ENCODE data around the gene MVB12B.
"Not testable (repeated sequence)": the region's sequence is repeated elsewhere in the genome, so short reads cannot be mapped to it uniquely, and the experiment has no call there.

The MVB12B gene

DNA sequence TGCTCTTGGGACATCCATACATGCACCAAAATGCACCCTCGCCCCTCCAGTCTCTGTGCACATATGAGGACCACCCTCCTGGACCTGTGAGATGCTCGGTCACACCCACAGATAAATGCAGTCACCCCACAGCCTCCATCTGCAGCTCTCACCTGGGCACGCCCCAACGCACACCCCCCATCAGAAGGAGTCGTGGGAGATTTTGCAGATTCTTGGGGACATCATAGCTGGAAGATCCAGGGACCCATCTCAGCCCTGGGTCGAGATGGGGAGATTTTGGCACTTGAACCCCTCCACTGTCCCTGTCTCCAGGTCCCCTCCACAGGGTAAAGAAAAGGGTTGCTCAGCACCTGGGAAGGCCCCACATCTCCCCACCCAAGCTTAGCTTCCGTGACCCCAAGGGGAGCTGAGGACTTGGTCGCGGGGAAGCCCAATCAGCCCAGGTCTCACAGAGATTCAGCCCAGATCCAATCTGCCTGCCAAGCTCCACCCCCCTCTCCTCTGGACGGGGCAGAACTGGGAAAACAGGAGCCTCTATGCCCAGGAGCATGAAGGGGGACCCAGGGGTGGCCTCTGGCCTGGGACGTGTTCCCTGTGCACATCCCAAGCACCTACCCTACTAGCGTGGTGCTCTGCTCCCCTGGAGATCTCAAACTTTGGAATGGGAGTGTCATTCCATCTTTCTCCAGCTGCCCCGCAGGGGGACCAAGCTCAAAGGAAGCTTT, 197.9 kb downstream of the MVB12B start:
- no peak for DNase-seq

DNA sequence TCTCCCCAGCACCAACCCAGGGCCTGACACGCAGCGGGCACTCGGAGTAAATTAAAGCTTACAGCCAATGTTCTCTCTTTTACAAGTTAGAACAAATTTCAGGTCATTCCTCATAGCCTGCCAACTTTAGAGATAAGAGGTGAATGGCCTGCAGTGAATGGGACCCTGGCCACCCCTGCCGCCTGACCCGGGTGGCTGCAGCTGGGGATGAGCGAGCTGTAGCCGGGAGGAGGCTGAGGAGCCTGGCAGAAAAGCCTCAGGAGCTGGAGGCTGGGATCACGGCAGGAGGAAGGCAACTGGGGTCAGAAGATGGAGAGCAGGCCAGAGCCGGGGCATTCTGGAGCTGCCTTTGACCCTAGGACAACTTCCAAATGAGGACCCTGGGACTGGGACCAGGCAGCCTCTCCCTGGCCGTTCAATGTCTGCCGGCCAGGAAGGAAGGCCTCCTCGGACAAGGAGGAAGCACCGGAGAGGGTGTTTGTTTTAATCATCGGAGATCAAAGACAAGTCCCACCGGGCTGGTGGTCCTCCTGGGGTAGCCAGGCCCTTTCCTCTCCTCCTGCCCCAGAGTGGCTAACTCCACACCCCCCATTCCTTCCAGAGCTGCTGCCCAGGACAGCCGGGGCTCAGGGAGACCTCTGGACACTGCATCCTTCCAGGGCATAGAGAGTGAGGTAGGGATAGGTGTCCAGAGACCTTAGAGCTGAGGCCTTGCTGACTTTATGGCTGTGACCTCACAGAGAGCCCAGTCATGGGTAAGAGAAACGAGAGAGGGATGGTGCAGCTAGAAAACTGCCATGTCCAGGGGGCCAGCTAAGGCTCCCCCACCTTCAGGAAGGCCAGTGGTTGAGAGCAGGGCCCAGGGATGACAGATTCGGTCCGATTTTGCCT, 199.8 kb downstream of the MVB12B start:
- no peak for DNase-seq

DNA sequence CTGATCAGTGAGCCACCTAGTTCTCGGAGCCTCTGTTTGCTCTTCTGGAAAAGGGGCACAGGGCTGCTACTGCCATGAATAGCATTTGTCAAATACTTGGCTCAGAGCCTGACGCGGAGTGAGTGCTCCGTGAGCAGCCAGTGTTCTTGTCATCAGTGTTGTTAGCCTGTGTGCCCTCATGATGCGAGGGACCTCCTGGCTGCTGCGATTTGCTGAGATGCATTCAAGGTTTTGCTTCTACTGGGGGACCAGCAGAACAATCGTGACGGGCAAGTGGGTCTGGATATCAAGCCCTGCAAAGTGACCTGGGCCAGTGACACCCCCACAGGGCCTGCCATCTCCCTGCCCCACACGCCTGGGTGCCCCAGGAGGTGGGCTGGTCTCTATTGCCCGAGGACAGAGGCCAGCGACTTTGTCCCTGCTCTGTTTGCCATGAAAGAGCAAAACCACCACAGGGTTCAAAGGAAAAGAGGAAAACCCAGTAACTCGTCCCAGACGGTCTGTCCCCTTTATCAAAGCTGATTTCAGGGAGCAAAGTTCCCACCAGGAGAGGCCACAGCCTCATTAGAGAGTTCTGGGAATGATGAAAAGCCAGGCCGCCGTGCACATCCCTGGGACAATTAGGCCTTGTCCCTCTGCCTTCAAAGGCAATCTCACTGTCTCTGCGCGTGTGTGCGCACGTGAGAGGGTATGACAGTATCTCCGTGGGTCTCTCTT, 200.6 kb downstream of the MVB12B start:
- DNase-seq: no peak

DNA sequence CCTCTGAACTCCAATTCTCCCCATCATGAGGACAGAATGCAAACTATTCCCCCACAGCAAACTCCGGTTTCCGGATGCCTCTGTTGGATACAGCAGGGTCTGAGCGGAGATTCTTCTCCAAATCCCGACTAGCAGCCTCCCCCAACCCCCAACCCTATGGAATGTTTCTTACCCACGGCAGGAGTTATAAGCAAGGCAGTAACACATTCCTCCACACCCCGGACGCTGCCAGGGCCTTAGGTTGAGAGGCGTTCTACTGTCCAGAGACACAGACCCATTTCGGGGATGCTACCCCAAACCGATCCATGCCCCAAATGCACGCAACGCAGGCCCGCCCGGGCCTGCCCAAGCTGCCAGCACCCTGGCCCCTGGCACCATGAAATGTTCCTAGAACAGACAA, 201.5 kb downstream of the MVB12B start:
- DNase-seq: no peak

DNA sequence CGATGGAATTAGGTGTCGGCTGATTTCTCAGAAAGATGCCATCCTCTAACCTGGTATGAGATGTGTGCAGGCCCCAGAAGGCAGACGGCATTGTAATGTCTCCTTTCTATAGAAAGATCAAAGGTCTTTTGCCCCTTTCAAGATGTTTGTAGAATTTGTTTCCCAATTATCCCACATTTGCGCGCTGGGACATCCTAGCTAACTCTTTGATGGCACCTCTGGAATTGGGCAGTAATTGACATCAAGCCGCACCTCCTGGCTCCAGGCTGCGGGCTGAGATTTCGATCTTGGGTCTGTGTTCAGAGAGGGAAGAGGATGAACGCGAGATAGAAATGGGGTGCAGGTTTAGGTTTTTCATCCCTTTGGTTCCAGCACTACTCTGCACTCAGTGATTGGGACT, 202.3 kb downstream of the MVB12B start:
- DNase-seq: no peak

DNA sequence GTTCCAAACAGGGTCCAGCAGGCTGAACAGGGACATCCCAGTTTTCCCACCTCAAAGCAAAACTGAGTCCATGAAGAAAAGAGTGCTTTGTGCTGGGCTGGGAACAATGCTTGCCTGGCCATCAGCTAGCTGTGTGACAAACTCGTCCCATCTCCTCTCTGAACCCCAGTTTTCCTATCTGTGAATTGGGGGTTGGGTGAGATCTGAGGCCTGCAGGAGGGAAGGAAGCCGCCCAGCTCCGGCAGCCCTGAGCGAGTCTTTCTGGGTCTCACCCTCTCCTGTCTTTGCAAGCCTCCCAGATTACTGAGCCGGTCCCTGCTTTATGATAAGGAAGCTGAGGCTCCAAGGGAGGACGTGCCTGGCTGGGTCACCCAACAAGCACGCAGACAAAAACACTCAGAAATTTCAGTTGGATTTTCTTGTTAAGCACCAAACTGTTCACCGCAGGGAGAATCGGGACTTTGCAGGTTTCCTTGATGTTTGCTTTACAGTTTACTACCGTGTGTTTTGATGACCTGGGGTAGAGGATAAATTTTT, 204.5 kb downstream of the MVB12B start:
- DNase-seq: no peak

DNA sequence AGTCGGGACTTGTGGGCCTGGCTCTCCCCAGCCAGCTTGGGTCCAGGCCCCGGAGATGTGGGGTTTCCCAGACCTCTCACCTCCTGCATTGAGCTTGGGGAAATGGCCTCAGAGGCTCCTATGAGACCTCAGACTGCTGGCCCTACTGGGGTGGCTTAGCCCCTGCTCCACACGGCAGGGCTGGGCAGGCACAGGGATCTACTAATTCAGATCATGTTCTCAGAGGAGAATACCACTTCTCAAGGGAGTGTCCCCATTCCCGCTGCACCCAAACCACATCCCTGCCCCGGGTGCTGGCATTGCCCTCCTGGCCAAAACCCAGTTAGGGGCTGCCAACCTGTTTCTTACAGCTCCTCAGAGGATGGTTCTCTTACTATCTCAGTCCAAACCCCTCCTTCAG, 205.0 kb downstream of the MVB12B start:
- no peak for DNase-seq

DNA sequence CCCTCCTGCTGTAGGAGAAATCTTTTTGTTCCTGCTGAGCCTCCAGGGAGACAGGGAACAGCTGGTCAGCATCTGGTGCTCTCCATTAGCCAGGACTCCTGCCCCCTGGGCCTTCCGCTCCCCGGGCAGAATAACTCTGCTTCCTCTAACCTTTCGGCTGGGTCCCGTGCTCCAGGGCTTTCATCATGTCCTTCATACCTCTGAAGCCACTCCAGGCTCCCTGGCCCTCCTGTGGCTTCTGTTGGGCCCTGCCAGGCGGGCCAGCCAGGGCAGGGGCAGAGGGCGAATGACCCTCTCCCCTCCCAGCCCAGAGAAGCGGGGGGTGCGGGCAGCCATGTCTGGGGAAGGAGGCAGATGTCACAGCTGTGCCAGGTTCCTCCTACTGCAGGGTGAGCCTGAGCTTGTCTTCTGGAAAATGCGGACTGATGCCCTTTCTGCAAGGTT, 205.4 kb downstream of the MVB12B start:
- DNase-seq: no peak

DNA sequence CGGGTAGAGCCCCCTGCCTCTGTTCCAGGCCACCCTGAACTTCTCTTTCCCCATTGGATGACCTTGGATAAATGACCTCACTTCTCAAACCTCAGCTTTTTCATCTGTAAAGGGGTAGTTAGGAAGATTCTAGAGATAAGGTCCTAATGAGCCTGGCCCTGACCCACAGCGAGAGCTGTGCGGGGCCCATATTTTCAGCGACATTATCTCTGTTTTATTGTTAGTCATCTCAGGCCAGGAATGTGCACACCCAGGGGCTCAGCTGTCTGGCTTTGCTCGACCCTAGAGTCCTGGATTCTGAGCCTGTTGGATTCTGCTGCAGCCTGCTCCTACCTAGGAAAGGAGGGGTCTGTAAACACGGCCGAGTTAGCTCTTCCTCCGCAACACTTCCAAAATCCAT, 205.9 kb downstream of the MVB12B start:
- DNase-seq: no peak

DNA sequence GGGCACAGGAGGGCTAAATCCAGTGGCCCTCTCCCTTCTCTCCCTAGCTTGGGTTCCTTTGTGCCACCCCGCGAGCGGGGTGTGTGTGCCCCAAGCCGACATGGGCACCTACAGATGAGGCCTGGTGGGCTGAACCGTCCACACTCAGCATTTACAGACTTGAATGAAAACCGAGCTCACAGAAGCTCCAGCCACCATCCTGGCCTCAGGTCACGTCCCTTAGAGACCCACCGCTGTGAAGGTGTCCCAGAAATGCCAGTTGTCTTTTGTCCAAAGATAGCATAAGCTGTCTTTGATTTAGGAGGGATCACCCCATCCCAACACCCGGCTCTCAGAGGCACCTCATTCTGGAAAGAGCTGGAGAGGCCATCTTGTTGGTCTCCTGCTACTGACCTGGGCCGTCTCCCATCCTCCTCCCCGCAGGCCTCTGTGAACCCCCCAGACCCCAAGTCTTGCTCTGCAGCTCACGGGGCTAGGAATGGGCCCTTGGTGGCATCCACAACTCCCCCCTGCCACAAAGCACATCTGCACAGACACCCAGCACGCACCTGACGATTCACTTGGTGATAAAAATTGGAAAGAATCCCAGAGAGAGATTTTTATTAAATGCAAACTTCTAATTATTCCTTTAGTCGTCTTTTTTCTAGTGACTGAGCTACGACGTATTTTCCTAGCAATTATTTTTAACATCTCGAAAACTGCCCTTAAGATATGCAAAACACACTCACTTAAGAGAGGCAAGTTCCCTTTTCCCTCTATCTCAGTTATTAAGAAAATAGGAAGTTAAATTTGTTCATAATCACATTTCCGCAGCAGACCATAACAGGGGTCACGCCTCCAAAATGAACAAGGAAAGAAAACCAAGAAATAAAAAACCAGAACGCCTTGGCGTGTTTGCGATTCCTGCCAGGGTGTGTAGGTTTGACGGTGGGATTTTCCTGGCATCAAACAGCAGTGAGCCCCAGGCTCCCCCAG, 206.6 kb downstream of the MVB12B start:
- DNase-seq: peak; percentile 10

DNA sequence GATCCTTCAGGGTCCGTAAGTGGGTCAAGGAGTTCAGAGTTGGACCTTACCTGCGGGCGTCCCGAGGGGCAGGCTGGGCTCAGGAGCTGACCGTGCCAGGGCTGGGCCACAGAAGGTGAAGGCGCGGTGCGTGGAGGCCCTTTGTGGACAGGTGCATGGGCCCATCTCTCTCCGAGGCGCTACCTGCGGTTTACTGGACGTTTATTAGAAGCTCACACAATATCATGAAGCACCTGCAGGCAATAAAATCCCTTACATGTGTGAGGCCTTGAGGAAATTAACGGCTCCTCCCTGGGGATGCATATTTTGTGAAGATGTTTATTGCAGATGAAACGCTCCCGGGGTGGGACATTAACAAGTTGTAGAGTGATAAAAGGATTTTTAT, 207.3 kb downstream of the MVB12B start:
- DNase-seq: no peak

DNA sequence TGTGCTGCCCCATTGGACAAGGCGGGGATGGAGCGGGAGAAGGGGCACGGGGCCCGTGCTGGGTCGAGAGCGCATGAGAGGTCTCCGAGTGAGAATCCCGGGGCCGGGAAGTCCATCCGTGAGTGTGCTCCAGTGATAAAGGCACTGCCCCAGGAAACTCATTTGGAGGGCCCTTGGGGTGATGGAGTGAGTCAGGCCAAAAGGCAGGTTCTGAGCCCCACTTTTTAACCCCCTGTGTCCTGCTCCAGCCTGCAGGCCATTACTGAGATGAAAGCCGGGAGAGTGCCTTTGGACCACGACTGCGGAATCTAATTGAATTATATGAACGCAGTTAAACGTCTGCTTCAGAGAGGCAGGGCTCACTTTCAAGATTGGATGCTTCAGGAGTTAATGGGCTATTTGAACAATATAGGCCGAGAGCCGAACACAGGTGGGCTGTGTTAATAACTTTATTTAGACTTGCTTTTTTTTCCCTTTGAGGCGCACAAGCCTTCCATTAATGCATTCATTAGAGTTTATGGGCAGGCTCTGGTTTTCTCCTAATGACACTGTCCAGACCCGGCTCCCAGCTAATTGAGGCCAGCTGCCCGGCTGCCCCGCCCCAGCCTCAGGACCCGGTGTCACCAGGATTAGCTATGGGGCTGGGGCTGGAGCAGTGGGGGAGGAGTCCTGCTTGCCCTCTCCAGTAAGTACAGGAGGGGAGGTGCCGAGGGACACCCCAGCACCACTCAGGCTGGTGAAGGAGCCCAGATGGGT, 208.0 kb downstream of the MVB12B start:
- no peak for DNase-seq

DNA sequence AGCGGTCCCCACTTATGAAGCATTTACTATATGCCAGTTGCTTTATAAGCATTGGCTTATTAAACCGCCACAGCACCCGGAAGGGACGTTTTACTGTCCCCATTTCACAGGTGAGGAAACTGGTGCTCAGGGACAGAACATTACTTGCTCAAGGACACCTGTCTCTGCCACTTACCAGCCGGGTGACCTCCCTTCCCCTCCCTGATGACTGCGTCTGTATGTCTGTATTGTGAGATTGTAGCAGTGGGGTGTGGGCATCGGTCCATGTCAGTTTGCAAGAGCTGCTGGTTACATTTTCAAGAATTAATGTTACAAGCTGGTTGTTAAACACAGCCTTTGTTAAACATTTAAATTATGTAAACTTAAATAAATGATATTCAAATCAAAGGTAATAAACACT, 209.5 kb downstream of the MVB12B start:
- DNase-seq: no peak

DNA sequence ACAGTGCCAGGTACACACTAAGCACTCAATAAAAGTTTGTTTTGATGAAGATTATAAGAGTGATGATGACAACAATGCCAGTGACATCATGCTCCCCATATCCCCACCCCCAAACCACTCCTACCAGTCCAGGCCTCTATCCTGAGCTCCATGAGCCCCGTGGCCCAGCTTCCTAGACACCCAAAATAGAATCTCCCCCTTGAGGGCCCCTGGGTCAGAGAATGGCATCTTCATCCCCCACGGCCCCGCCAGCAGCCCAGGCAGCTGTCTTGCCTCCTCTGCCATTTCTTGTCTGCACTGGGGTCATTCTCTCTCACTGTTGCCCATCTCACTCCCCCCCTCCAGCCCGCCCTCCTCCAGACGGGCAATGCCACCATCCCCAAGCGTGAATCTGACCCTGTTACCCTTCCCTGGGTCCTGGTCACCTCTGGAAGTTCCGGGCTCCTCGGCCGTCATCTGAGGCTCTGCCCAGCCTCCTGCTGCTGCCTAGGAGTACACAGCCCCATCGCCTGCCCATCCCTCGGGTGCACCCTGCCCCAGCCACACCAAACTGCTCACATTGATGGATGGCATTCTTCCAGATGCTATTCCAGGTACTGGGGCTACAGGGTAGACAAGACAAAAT, 210.3 kb downstream of the MVB12B start:
- no peak for DNase-seq

DNA sequence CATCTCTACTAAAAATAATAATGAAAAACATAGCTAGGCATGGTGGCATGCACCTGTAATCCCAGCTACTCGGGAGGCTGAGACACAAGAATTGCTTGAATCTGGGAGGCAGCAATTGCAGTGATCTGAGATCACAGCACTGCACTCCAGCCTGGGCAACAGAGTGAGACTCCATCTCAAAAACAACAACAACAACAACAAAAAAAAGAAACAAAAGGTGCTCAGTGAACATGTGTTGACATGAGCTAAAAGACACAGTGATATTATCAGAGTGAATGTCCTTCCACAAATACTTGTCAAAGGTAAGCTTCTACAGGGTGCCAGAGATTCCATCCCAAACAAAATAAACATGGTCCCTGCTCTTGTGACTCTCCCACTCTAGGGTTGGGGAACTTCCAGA, 211.9 kb downstream of the MVB12B start:
- DNase-seq: no peak

DNA sequence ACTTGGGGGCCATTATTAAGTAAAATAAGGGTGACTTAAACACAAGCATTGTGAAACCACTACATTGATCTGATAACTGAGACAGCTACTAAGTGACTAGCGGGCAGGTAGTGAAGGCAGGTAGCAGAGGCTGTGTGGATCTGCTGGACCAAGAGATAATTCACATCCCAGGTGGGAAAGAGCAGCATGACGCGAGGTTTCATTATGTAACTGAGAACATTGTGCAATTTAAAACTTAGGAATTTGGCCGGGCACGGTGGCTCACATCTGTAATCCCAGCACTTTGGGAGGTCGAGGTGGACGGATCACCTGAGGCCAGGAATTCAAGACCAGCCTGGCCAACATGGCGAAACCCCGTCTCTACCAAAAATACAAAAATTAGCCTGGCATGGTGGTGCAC, 213.8 kb downstream of the MVB12B start:
- not testable (repeated sequence) for DNase-seq

DNA sequence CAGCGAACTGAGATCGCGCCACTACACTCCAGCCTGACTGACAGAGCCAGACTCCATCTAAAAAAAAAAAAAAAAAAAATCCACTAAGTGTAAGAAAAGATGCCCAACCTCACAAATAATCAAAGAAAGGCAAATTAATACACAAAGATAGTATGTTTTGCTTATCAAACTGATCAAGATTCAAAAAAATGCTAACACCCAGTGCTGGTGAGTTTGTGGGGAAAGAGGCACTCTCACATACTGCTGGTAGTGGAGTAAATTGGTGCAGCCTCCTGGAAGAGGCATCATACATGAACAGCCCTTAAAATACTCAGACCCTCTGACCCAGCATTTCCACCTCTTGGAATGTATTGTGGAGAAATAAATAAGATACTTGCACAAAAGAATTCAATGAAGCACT, 216.9 kb downstream of the MVB12B start:
- DNase-seq: no peak

DNA sequence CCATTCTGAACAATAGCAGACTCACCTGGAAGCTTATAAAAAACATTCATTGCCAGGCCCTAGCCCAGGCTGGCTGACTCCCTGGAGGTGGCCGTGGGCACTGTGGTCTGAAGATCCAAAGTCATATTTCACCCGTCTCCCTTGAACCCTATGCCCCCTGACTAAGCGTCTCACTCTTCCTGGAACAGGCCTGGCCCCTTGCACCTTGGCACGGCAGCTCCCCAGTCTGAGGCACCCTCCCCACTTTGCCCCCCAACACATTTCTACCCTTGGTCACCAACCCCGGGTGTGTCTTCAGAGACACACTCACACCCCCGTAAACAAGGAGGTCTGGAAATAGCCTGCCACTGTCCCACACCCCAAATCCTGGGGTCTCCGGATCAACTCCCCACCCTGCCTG, 218.5 kb downstream of the MVB12B start:
- DNase-seq: no peak

DNA sequence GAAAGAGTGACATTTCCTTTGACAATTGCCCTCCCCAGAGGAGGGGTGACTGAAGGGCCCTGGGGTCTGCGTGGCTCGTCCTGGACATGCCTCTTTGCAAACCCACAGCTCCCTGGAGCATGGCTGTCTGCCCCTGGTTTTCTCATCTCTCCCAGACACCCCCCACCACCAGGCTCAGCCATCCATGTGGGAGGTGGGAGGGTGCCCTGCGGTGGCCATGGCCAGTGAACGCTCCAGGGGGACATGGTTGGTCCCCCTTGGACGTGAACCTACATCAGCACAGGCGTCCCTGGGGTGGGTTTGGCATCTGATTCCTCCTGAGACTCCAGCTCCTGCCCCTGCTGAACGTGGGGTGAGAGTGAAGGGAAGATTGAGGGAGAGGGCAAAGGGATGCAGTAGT, 219.4 kb downstream of the MVB12B start:
- DNase-seq: no peak

DNA sequence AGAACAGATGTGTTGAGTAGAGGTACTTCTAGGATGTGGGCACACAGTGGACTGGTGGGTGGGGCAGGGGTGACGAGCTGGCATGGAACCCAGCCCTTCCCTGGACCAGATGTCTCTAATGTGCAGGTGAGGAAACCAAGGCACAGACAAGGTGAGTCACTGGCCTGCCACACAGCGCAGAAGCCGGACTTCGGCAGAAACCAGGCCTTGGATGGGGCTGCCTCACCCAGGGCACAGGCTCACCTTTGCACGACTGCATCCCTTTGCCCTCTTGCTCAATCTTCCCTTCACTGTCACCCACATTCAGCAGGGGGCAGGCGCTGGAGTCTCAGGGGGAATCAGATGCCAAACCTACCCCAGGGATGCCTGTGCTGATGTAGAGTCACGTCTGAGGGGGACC, 221.7 kb downstream of the MVB12B start:
- DNase-seq: no peak
